Spleen (tissue), 7 donors: ENCODE results near the gene HNRNPC.

ENCODE experiments used
- CTCF ChIP-seq, 11 experiments: fragments of 200-600 bp in 7 of 11; fragments of 450-650 bp in 4 of 11; sonication (generic) in 4 of 11; IDR thresholded peaks in 8 of 11; conservative IDR thresholded peaks in 3 of 11; 1 replicate in 7 of 11; 2 replicates in 4 of 11; pipeline versions ENCODE4 v1.4.0 to v1.8.0; 2016 to 2021; ENCODE audit warnings: antibody characterized with exemption in 11 of 11, inconsistent platforms in 4 of 11, mild to moderate bottlenecking in 1 of 11
- POLR2A ChIP-seq, 3 donors: fragments of 450-650 bp; IDR thresholded peaks; one replicate each; pipeline ENCODE4 v1.5.1; 2017; ENCODE audit warnings: antibody characterized with exemption in 3 of 3, mild to moderate bottlenecking in 1 of 3
- POLR2AphosphoS5 ChIP-seq, 3 donors: sonication (generic); formaldehyde crosslinking; IDR thresholded peaks; one replicate each; pipeline ENCODE4 v1.5.1; 2017; ENCODE audit warnings: antibody characterized with exemption in 3 of 3
- donor health status: DM: no; HTN: no; CAD: no; lungs with moderate emphysema.
- donor health status: DM: no; HTN: no; CAD: no.
- donor health status: DM: no; HTN: no; CAD: no.

GRCh38 chr14:21313512-21313911 lies 44.3 kb upstream of the HNRNPC start:
- TF ChIP-seq POLR2AphosphoS5 (IDR thresholded peaks at IDR 0.05), result no peak
- no peak for TF ChIP-seq CTCF (IDR thresholded peaks at IDR 0.05 in 8 of 11, conservative IDR thresholded peaks at IDR 0.05 in 3 of 11)
- no peak for TF ChIP-seq POLR2A (IDR thresholded peaks at IDR 0.05)
